ENCODE data around the gene GRXCR2. TPM values are rescaled to one million over a fixed set of nuclear protein-coding genes. Genes with fewer than 3 reads are reported as not detected.

Gene GRXCR2
- total RNA-seq, 3 donors from 2014 or later, result not detected

Other genes starting within 250 kb of the GRXCR2 start
- gene PRELID2, start 37.7 kb downstream of the GRXCR2 start, total RNA-seq, result 1 to 10 TPM in 2 of 3 donors, under 1 TPM in 1; 0.82 to 1.0 (median 1.0) TPM
- under 1 TPM; 0.11 to 0.42 (median 0.33) TPM for gene SH3RF2, start 63.6 kb upstream of the GRXCR2 start, total RNA-seq
- gene PLAC8L1, start 232.6 kb upstream of the GRXCR2 start, total RNA-seq, result under 1 TPM in 2 of 3 donors, not detected in 1; 0.35 to 0.55 TPM

All from activated T-cell treated with anti-CD3 and anti-CD28 coated beads, Interleukin-2, amount 50 U/mL, for 4 hours (primary cell).